Parathyroid adenoma (tissue), 2 donors: ENCODE measurements around the gene CITED2.

Experiments used
- H2AFZ ChIP-seq: fragments of 300-600 bp; sonication (generic); one replicate; pipeline ENCODE4 v1.7.0; 2017; ENCODE audit warnings: antibody characterized with exemption, mild to moderate bottlenecking
- H3K27ac ChIP-seq: fragments of 300-600 bp; sonication (generic); one replicate; pipeline ENCODE4 v1.7.0; 2017
- H3K27me3 ChIP-seq: fragments of 300-600 bp; sonication (generic); one replicate; pipeline ENCODE4 v1.7.0; 2017; ENCODE audit warnings: low read length; ENCODE audit not compliant: control insufficient read depth, insufficient read depth
- H3K36me3 ChIP-seq: fragments of 300-600 bp; sonication (generic); one replicate; pipeline ENCODE4 v1.7.0; 2017; ENCODE audit warnings: low read length; ENCODE audit not compliant: control insufficient read depth, insufficient read depth
- H3K4me1 ChIP-seq: fragments of 300-600 bp; sonication (generic); one replicate; pipeline ENCODE4 v1.7.0; 2017; ENCODE audit warnings: control low read depth
- H3K4me2 ChIP-seq: fragments of 300-600 bp; sonication (generic); one replicate; pipeline ENCODE4 v1.7.0; 2017; ENCODE audit warnings: low read length
- H3K4me3 ChIP-seq: fragments of 300-600 bp; sonication (generic); one replicate; pipeline ENCODE4 v1.7.0; 2017; ENCODE audit warnings: low read depth, low read length
- H3K79me2 ChIP-seq: fragments of 300-600 bp; sonication (generic); one replicate; pipeline ENCODE4 v1.7.0; 2017; ENCODE audit warnings: control low read depth
- H3K9ac ChIP-seq: fragments of 300-600 bp; sonication (generic); one replicate; pipeline ENCODE4 v1.7.0; 2017; ENCODE audit warnings: mild to moderate bottlenecking
- H3K9me3 ChIP-seq: fragments of 300-600 bp; sonication (generic); one replicate; pipeline ENCODE4 v1.7.0; 2017; ENCODE audit warnings: low read length; ENCODE audit not compliant: control insufficient read depth
- TF ChIP-seq, protein P1 (sequence below): fragments of 300-600 bp; sonication (generic); IDR thresholded peaks from one replicate; pipeline ENCODE4 v1.7.0; 2017; ENCODE audit warnings: antibody characterized with exemption, mild to moderate bottlenecking
- donor health status: primary hyperparathyroidism.

The CITED2 gene

DNA sequence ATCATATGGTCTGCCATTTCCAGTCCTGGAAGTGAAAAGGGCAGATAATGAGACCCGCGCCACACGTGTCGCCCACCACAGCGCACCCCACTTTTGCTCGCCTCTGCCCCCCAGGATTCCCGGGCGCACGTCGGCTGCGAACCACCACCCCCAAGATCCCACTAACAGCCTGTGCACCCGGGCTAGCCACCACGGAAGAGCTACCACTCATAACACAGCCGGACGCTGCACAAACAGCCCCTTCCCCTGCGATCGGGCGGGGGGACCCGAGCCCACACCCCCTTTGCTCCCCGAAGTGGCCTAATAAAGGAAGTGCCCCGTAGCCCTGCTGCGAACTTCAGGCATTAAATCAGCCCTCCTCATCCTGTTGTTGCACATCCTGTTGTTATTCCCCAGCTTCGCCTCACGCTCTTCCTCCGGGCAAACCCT, 506 bp downstream of the CITED2 start:
- Histone ChIP-seq H3K27me3 (no peaks in the 10 kb centered on the region), H2AFZ (no peak overlapping the region), H3K27ac (peak overlapping the region; percentile 97), H3K36me3 (peaks cover 31% of the 10 kb centered on the region), H3K9me3 (no peaks in the 10 kb centered on the region), H3K4me3 (peak overlapping the region; percentile 91), H3K79me2 (peaks cover 27% of the 10 kb centered on the region), H3K4me1 (peaks cover 20% of the 10 kb centered on the region), H3K4me2 (peak overlapping the region; percentile 38), H3K9ac (peak overlapping the region; percentile 88)
- TF ChIP-seq, protein P1, sequence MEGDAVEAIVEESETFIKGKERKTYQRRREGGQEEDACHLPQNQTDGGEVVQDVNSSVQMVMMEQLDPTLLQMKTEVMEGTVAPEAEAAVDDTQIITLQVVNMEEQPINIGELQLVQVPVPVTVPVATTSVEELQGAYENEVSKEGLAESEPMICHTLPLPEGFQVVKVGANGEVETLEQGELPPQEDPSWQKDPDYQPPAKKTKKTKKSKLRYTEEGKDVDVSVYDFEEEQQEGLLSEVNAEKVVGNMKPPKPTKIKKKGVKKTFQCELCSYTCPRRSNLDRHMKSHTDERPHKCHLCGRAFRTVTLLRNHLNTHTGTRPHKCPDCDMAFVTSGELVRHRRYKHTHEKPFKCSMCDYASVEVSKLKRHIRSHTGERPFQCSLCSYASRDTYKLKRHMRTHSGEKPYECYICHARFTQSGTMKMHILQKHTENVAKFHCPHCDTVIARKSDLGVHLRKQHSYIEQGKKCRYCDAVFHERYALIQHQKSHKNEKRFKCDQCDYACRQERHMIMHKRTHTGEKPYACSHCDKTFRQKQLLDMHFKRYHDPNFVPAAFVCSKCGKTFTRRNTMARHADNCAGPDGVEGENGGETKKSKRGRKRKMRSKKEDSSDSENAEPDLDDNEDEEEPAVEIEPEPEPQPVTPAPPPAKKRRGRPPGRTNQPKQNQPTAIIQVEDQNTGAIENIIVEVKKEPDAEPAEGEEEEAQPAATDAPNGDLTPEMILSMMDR: no peak

DNA sequence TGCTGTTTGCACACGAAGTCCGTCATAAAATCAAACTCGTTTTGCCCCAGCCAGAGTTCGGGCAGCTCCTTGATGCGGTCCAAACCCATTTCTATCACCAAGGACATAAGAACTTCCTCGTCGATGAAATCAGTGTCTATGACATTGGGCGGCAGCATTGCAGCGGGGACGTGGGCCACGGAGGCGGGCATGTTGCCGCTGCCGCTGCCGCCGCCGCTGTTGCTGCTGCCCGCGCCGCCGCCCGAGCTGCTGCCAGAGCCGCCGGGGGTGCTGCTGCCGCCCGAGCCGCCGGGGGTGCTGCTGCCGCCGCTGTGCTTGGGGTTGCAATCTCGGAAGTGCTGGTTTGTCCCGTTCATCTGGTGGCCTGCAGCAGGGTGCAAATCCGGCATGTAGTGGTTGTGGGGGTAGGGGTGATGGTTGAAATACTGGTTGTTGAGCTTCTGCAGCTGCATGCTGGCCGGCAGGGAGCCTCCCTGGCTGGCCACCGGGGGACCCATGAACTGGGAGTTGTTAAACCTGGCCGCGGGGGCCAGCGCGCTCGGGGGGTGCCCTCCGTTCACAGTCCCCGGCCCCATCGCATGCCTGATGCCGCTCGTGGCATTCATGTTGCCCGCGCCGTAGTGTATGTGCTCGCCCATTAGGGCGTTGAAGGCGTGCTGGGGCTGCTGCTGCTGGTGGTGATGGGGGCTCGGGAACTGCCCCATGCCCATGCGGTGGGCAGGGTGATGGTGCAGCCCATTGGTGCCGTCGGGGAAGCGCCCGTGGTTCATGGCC, 1.1 kb downstream of the CITED2 start:
- H3K4me1 ChIP-seq: peaks cover 24% of the 10 kb centered on the region
- H3K9me3 ChIP-seq: no peaks in the 10 kb centered on the region
- peaks cover 27% of the 10 kb centered on the region for H3K79me2 ChIP-seq
- H3K27ac ChIP-seq: peak overlapping the region; percentile 97
- peak overlapping the region; percentile 91 for H3K4me3 ChIP-seq
- peak overlapping the region; percentile 89 for H3K4me2 ChIP-seq
- no peak overlapping the region for H2AFZ ChIP-seq
- H3K36me3 ChIP-seq: peaks cover 31% of the 10 kb centered on the region
- no peaks in the 10 kb centered on the region for H3K27me3 ChIP-seq
- TF ChIP-seq, protein P1: no peak
- H3K9ac ChIP-seq: peak overlapping the region; percentile 88

- peak overlapping the region; percentile 97 for H3K27ac ChIP-seq
- peaks cover 27% of the 10 kb centered on the region for H3K79me2 ChIP-seq
- no peak overlapping the region for H2AFZ ChIP-seq
- TF ChIP-seq, protein P1: no peak
- peak overlapping the region; percentile 89 for H3K4me2 ChIP-seq
- peak overlapping the region; percentile 88 for H3K9ac ChIP-seq
- H3K36me3 ChIP-seq: peaks cover 31% of the 10 kb centered on the region
- H3K9me3 ChIP-seq: no peaks in the 10 kb centered on the region
- H3K4me1 ChIP-seq: peaks cover 30% of the 10 kb centered on the region
- H3K27me3 ChIP-seq: no peaks in the 10 kb centered on the region
- peak overlapping the region; percentile 91 for H3K4me3 ChIP-seq
These were observed 1.9 kb downstream of the CITED2 start for GRCh38 chr6:139372326-139373153.

GRCh38 chr6:139371421-139372203, 2.8 kb downstream of the CITED2 start:
- Histone ChIP-seq H2AFZ (no peak overlapping the region), H3K27me3 (no peaks in the 10 kb centered on the region), H3K27ac (peak overlapping the region; percentile 97), H3K9me3 (no peaks in the 10 kb centered on the region), H3K36me3 (peaks cover 31% of the 10 kb centered on the region), H3K4me1 (peaks cover 23% of the 10 kb centered on the region), H3K9ac (peak overlapping the region; percentile 55), H3K4me3 (peak overlapping the region; percentile 91), H3K79me2 (peaks cover 27% of the 10 kb centered on the region), H3K4me2 (peak overlapping the region; percentile 89)
- TF ChIP-seq, protein P1: no peak
